Skeletal muscle satellite cell (primary cell): ENCODE results near the gene NCR2.

Experiments
- H3K27me3 ChIP-seq: 2 replicates; pipeline ENCODE4 v1.7.0; 2013; ENCODE audit warnings: low read length; ENCODE audit not compliant: control insufficient read depth, insufficient read depth
- H3K36me3 ChIP-seq: 2 replicates; pipeline ENCODE4 v1.7.0; 2013; ENCODE audit warnings: mild to moderate bottlenecking, control low read depth, low read length; ENCODE audit not compliant: insufficient read depth
- H3K4me1 ChIP-seq: 2 replicates; pipeline ENCODE4 v1.7.0; 2013; ENCODE audit warnings: low read length; ENCODE audit not compliant: control insufficient read depth, insufficient read depth
- H3K4me2 ChIP-seq: 2 replicates; pipeline ENCODE4 v1.7.0; 2013; ENCODE audit warnings: mild to moderate bottlenecking, low read length
- H3K4me3 ChIP-seq: 2 replicates; pipeline ENCODE4 v1.7.0; 2013; ENCODE audit warnings: low read length
- H3K9ac ChIP-seq: 2 replicates; pipeline ENCODE4 v1.7.0; 2013; ENCODE audit warnings: mild to moderate bottlenecking, low read depth, low read length, moderate library complexity
- H3K9me3 ChIP-seq: replicated peaks from 2 replicates; pipeline ENCODE4 v1.7.0; 2013; ENCODE audit warnings: mild to moderate bottlenecking, control low read depth, low read length

The NCR2 gene

DNA sequence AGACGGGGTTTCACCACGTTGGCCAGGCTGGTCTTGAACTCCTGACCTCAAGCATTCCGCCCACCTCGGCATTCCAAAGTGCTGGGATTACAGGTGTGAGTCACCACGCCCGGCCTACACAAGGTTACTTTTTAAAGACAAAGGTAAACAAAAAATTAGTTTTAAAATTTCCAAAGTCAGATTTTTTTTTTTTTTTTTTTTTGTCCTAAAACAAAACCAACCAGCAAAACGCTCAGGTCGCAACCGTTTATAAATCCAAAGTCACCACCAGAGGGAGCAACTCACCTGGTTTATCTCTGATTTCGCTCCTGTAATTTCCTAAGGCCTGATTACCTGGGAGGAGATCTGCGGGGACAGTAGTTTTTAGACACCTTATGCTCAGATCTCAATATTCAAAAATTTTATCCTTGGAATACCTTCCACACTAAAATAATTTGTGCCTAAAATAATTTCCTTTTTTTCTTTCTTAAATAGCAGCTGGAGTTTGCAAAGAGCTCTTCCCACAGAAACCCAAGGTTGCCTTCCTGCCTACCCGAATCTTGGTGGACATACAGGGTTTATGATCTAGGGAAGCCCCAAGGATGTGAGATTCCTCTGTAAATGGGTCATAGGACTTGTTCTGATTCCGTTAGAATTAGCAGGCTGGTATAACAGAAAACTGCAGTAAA lies 29.1 kb upstream of the NCR2 start:
- no peaks in the 10 kb centered on the region for H3K9me3 ChIP-seq
- H3K4me2 ChIP-seq: no peak overlapping the region
- H3K27me3 ChIP-seq: peaks cover 36% of the 10 kb centered on the region
- H3K9ac ChIP-seq: no peak overlapping the region
- H3K36me3 ChIP-seq: no peaks in the 10 kb centered on the region
- H3K4me3 ChIP-seq: no peak overlapping the region
- no peaks in the 10 kb centered on the region for H3K4me1 ChIP-seq

- peaks cover 54% of the 10 kb centered on the region for H3K27me3 ChIP-seq
- no peak overlapping the region for H3K4me2 ChIP-seq
- H3K4me1 ChIP-seq: no peaks in the 10 kb centered on the region
- H3K4me3 ChIP-seq: no peak overlapping the region
- H3K9ac ChIP-seq: no peak overlapping the region
- no peaks in the 10 kb centered on the region for H3K36me3 ChIP-seq
- H3K9me3 ChIP-seq: no peaks in the 10 kb centered on the region
Observed at GRCh38 chr6:41315203-41315602, 20.2 kb upstream of the NCR2 start.

DNA sequence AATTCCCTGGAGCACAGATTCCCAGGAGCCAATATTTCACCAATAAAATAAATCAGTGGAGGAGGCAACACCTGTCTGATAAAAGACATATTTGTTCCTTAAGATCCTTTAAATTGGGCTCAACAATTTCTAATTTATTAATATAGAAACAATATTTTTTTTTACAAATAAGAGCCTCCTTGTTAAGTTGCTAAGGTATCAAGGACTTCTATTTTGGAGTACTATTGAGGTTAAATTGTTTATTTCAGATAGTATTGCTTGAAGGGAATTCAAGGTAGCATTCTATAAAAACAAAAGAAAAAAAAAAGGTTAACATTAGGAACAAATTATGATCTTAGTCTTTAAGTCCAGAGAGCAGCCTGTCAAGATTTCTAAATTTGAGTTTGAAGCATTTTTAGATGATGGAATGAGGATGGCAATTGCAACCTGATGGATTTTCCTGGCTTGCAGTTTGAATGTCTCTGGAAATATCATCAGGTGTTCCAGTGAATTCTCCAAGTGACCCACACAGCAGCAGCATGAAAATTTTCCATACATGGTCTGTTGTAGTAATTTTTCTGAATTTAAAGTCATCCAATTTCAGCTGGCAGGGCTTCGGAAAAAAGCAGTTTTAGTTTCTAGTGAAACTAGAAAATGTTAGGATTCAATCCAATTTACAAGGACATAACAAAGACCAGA lies 19.3 kb upstream of the NCR2 start:
- H3K4me3 ChIP-seq: no peak overlapping the region
- H3K27me3 ChIP-seq: peaks cover 55% of the 10 kb centered on the region
- H3K4me1 ChIP-seq: no peaks in the 10 kb centered on the region
- no peaks in the 10 kb centered on the region for H3K36me3 ChIP-seq
- no peak overlapping the region for H3K9ac ChIP-seq
- no peak overlapping the region for H3K4me2 ChIP-seq
- no peaks in the 10 kb centered on the region for H3K9me3 ChIP-seq

DNA sequence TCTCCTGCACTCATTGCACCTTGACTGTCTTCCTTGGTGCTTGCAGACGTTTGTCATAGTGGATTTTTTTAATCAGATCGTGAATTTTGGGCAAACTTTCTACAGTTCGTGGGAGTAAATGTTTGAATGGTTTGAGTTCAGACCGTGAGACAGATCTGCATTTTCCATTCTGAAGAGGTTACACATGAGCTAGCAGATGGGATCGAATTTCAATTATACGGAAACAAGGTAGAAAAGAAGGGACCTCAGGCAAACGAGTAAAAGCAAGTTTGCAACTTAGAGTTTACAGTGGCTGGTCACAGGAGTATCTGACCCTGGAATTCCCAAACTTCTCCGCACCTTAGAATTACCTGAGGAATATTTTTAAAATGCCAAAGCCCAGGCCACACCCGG lies 17.2 kb upstream of the NCR2 start:
- Histone ChIP-seq H3K9ac (no peak overlapping the region), H3K4me2 (peak overlapping the region; percentile 82), H3K27me3 (peaks cover 57% of the 10 kb centered on the region), H3K9me3 (no peaks in the 10 kb centered on the region), H3K4me3 (peak overlapping the region; percentile 59), H3K4me1 (no peaks in the 10 kb centered on the region), H3K36me3 (no peaks in the 10 kb centered on the region)

DNA sequence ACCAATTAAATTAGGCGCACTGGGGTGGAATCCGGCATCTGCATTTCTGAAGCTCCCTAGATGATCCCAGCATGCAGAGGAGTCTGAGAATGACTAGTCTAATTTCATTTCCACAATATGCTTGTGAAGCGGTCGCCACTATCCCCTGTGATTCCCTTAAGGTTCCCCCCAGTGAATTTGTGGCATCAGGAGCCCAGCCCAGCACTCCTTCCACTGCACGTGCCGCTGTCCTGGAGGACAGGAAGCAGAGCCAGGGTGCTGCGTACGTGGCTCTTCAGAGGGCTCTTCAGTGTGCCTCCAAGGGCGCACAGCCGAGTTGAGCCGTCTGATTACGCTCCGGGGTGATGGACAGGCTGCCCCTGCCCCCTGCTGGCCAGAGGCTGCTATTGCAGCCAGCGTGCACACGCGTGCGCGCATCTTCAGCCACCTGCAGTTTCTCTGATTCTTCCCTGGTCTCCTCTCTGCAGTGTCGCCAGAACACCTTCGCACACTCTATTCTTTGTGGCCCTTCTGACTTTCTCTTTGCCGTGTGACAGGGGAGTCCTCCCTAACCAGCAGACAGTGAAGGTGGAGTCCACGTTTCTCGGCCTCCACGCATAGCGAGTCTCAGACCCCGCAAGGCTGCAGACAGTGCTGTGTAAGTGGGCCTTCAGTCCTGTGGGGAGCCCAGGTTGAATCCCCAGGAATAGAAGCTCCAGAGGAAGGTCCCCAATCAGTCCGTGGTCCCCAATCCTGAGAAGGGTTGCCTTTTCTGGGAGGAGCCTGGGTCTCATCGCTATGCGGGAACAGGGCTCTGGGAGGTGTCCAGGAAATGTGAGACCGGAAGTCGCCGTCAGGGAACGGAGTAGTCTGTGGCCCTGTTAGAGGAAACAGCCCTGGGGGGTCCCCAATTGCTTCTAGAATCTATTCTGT lies 16.5 kb upstream of the NCR2 start:
- Histone ChIP-seq H3K9me3 (no peaks in the 10 kb centered on the region), H3K27me3 (peaks cover 58% of the 10 kb centered on the region), H3K4me1 (no peaks in the 10 kb centered on the region), H3K36me3 (no peaks in the 10 kb centered on the region), H3K4me3 (peak overlapping the region; percentile 59), H3K4me2 (peak overlapping the region; percentile 82), H3K9ac (no peak overlapping the region)

GRCh38 chr6:41321183-41321582 lies 14.2 kb upstream of the NCR2 start:
- Histone ChIP-seq H3K9me3 (no peaks in the 10 kb centered on the region), H3K4me3 (no peak overlapping the region), H3K9ac (no peak overlapping the region), H3K4me2 (no peak overlapping the region), H3K27me3 (peaks cover 55% of the 10 kb centered on the region), H3K4me1 (no peaks in the 10 kb centered on the region), H3K36me3 (no peaks in the 10 kb centered on the region)

- no peak overlapping the region for H3K4me2 ChIP-seq
- H3K9ac ChIP-seq: no peak overlapping the region
- H3K9me3 ChIP-seq: no peaks in the 10 kb centered on the region
- H3K36me3 ChIP-seq: no peaks in the 10 kb centered on the region
- peaks cover 65% of the 10 kb centered on the region for H3K27me3 ChIP-seq
- H3K4me1 ChIP-seq: no peaks in the 10 kb centered on the region
- H3K4me3 ChIP-seq: no peak overlapping the region
Observed at GRCh38 chr6:41325446-41326066, 9.9 kb upstream of the NCR2 start.

DNA sequence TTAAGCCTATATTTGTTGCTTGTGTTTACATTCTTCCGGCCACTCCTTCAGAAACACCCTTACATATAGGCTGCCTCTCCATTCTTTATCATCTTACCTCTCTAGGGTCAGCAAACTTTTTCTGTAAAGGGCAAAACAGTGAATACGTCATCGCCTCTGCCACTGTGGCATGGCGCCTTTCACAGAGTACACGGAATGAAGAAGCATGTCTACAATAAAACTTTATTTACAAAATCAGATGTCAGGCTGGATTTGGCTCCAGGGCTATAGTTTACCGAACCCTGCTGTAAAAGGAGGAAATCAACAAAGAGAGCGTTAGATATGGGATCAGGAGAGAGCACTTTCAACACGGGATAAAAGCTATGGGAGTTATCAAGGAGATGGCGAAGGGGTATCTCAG lies 9.3 kb upstream of the NCR2 start:
- Histone ChIP-seq H3K4me3 (no peak overlapping the region), H3K9me3 (no peaks in the 10 kb centered on the region), H3K4me1 (no peaks in the 10 kb centered on the region), H3K4me2 (no peak overlapping the region), H3K27me3 (peaks cover 64% of the 10 kb centered on the region), H3K9ac (no peak overlapping the region), H3K36me3 (no peaks in the 10 kb centered on the region)

GRCh38 chr6:41327177-41327576 lies 8.2 kb upstream of the NCR2 start:
- Histone ChIP-seq H3K4me1 (no peaks in the 10 kb centered on the region), H3K4me2 (no peak overlapping the region), H3K9ac (no peak overlapping the region), H3K36me3 (no peaks in the 10 kb centered on the region), H3K4me3 (no peak overlapping the region), H3K9me3 (no peaks in the 10 kb centered on the region), H3K27me3 (peaks cover 70% of the 10 kb centered on the region)

- Histone ChIP-seq H3K4me2 (no peak overlapping the region), H3K9ac (no peak overlapping the region), H3K27me3 (peaks cover 57% of the 10 kb centered on the region), H3K9me3 (no peaks in the 10 kb centered on the region), H3K36me3 (no peaks in the 10 kb centered on the region), H3K4me1 (no peaks in the 10 kb centered on the region), H3K4me3 (no peak overlapping the region)
Observed at GRCh38 chr6:41331401-41332150, 3.8 kb upstream of the NCR2 start.

- Histone ChIP-seq H3K9ac (no peak overlapping the region), H3K4me3 (no peak overlapping the region), H3K4me2 (no peak overlapping the region), H3K36me3 (no peaks in the 10 kb centered on the region), H3K4me1 (no peaks in the 10 kb centered on the region), H3K9me3 (no peaks in the 10 kb centered on the region), H3K27me3 (peaks cover 54% of the 10 kb centered on the region)
Observed at GRCh38 chr6:41332241-41332640, 3.2 kb upstream of the NCR2 start.
